Psoas muscle (tissue), 8 donors: ENCODE data around the gene DAW1. TPM values are rescaled to one million over a fixed set of nuclear protein-coding genes. Genes with fewer than 3 reads are reported as not detected.
"Not testable (repeated sequence)": the region's sequence is repeated elsewhere in the genome, so short reads cannot be mapped to it uniquely, and the experiment has no call there.

Experiments
- ATAC-seq, 4 donors: fragments of 200-7000 bp; cut with Tn5 transposase; one replicate each; pipeline ENCODE4 v1.9.1; 2020; ENCODE audit warnings: moderate library complexity in 3 of 4, mild to moderate bottlenecking in 2 of 4
- DNase-seq, 2 donors: peaks; one replicate each; pipeline ENCODE4 v3.0.0-alpha.2; 2020
- H3K27ac ChIP-seq: fragments of 200-600 bp; one replicate; pipeline ENCODE4 v1.8.0; 2022
- H3K27me3 ChIP-seq, 3 donors: fragments of 200-600 bp in 1 of 3; one replicate each; pipeline versions ENCODE4 v1.6.1 to v1.8.0; 2013 to 2022; ENCODE audit warnings: low read length in 2 of 3, mild to moderate bottlenecking in 2 of 3, moderate library complexity in 1 of 3; ENCODE audit not compliant: insufficient read depth in 3 of 3
- H3K36me3 ChIP-seq, 2 donors: fragments of 200-600 bp in 1 of 2; one replicate each; pipeline versions ENCODE4 v1.6.1 to v1.8.0; 2013 to 2022; ENCODE audit warnings: low read depth in 1 of 2, mild to moderate bottlenecking in 1 of 2, moderate library complexity in 1 of 2; ENCODE audit not compliant: insufficient read depth in 1 of 2
- H3K4me1 ChIP-seq: fragments of 200-600 bp; one replicate; pipeline ENCODE4 v1.8.0; 2022
- H3K4me3 ChIP-seq: fragments of 200-600 bp; one replicate; pipeline ENCODE4 v1.8.0; 2022; ENCODE audit warnings: mild to moderate bottlenecking
- H3K9me3 ChIP-seq: fragments of 200-600 bp; one replicate; pipeline ENCODE4 v1.8.0; 2022
- CTCF ChIP-seq: fragments of 200-600 bp; IDR thresholded peaks from one replicate; pipeline ENCODE4 v1.8.0; 2022; ENCODE audit warnings: antibody characterized with exemption
- WGBS, 3 donors: extraction: QIAGEN DNeasy Blood & Tissue Kit; methylation state at CpG; one replicate each; pipeline versions ENCODE4 v1.1.6 to v1.1.7; 2013; 5-methylcytosine and 5-hydroxymethylcytosine counted together
- intact Hi-C, 2 donors: fragments of 100-400 bp; cut with DNase I; formaldehyde crosslinking; loops; one replicate each; pipeline versions ENCODE4 v1.11.0 to v1.14.2; 2022
- polyA plus RNA-seq, 3 donors: library from polyadenylated mRNA; stranded (reverse); fragments of 200-250 nt; gene quantifications; one replicate each; pipeline ENCODE4 v1.2.3, GENCODE V29; 2013
- total RNA-seq, 4 donors: library from RNA; stranded (reverse); fragmentation: NEBNext Ultra II Directional in 2 of 4; extraction: Animal tissue kit (Norgen Biotek cat#: 25700) in 2 of 4; gene quantifications; one replicate each; pipeline versions ENCODE4 v1.2.1 to v1.2.4, GENCODE V29; 2021 to 2023
- donor health status: healthy with polysubstance abuse.
- donor health status: DM: no; HTN: no; CAD: no; lungs with moderate emphysema.
- donor health status: Bipolar disorder and iron deficiency.
- donor health status: healthy.
- donor health status: DM: yes; HTN: yes; CAD: no.
- donor health status: DM: no; HTN: no; CAD: no.
- donor health status: DM: no; HTN: no; CAD: no.
- donor health status: DM: yes; HTN: yes; CAD: no.

Gene DAW1
- total and polyA plus RNA-seq, 7 donors: 0.03 to 0.21 TPM; not detected in 5

DNA sequence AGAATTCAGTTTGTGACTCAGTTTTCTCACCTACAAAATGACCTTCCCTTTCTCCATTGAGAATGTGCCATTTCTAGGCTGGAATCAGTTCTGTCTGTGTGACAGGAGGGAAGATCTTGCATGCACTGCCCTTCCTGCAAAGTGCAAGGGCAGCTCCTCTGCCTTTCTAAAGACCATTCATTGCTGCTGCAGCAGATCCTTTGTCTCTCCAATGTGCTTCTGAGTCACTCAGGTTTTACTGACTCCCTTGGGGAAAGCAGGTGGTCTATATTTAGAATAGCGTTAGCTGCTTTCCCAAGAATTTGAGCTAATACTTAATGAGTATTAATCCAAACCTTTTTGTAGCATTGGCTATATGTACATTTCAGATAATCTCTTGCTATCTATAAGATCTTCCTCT lies 62.5 kb downstream of the DAW1 start:
- Histone ChIP-seq H3K27ac (no peak overlapping the region), H3K9me3 (no peaks in the 10 kb centered on the region), H3K4me3 (no peak overlapping the region), H3K27me3 (no peaks in the 10 kb centered on the region), H3K4me1 (no peaks in the 10 kb centered on the region), H3K36me3 (no peaks in the 10 kb centered on the region)
- WGBS, 3 donors: 67 to 86% (median 68%) methylated on average over 1 of the region's 1 CpG
- ATAC-seq: no peak
- DNase-seq: no peak
- TF ChIP-seq CTCF: no peak
- intact Hi-C loops: no loop called here

GRCh38 chr2:227936249-227936648 lies 64.8 kb downstream of the DAW1 start:
- intact Hi-C loops, H3K27me3 ChIP-seq, H3K9me3 ChIP-seq, DNase-seq, H3K36me3 ChIP-seq, H3K4me3 ChIP-seq, H3K27ac ChIP-seq, H3K4me1 ChIP-seq, ATAC-seq: not testable (repeated sequence)
- WGBS, 3 donors: 71 to 77% (median 73%) methylated on average over 7 of the region's 7 CpGs

GRCh38 chr2:227939271-227940027 lies 68.0 kb downstream of the DAW1 start:
- no peak for TF ChIP-seq CTCF
- ATAC-seq: no peak
- no peaks in the 10 kb centered on the region for H3K4me1 ChIP-seq
- H3K27me3 ChIP-seq: no peaks in the 10 kb centered on the region
- 51 to 58% (median 55%) methylated on average over 11 of the region's 11 CpGs for WGBS, 3 donors
- H3K9me3 ChIP-seq: no peaks in the 10 kb centered on the region
- H3K27ac ChIP-seq: no peak overlapping the region
- DNase-seq: no peak
- no peaks in the 10 kb centered on the region for H3K36me3 ChIP-seq
- intact Hi-C loops: no loop called here
- H3K4me3 ChIP-seq: no peak overlapping the region

GRCh38 chr2:227942021-227942420 lies 70.6 kb downstream of the DAW1 start:
- intact Hi-C loops: no loop called here
- H3K4me1 ChIP-seq: no peaks in the 10 kb centered on the region
- 67 to 87% (median 76%) methylated on average over 2 of the region's 2 CpGs for WGBS, 3 donors
- DNase-seq (no peak), ATAC-seq (no peak)
- H3K27me3 ChIP-seq: no peaks in the 10 kb centered on the region
- no peaks in the 10 kb centered on the region for H3K9me3 ChIP-seq
- H3K36me3 ChIP-seq: no peaks in the 10 kb centered on the region
- H3K4me3 ChIP-seq: no peak overlapping the region
- no peak overlapping the region for H3K27ac ChIP-seq
- no peak for TF ChIP-seq CTCF

GRCh38 chr2:227942965-227943364 lies 71.5 kb downstream of the DAW1 start:
- H3K36me3 ChIP-seq: no peaks in the 10 kb centered on the region
- ATAC-seq (no peak), DNase-seq (no peak)
- H3K4me1 ChIP-seq: no peaks in the 10 kb centered on the region
- intact Hi-C loops: no loop called here
- no peak for TF ChIP-seq CTCF
- WGBS, 3 donors: 66 to 89% (median 70%) methylated on average over 2 of the region's 2 CpGs
- H3K9me3 ChIP-seq: no peaks in the 10 kb centered on the region
- H3K27ac ChIP-seq: no peak overlapping the region
- no peaks in the 10 kb centered on the region for H3K27me3 ChIP-seq
- H3K4me3 ChIP-seq: no peak overlapping the region
